ENCODE results near the gene C1QTNF2. TPM values are rescaled to one million over a fixed set of nuclear protein-coding genes. Genes with fewer than 3 reads are reported as not detected.

The C1QTNF2 gene
- total and polyA plus RNA-seq, 2 of the 13 experiments (the other 11 are each of a cell fraction or from before 2014, with no cell fraction given), result not detected

DNA sequence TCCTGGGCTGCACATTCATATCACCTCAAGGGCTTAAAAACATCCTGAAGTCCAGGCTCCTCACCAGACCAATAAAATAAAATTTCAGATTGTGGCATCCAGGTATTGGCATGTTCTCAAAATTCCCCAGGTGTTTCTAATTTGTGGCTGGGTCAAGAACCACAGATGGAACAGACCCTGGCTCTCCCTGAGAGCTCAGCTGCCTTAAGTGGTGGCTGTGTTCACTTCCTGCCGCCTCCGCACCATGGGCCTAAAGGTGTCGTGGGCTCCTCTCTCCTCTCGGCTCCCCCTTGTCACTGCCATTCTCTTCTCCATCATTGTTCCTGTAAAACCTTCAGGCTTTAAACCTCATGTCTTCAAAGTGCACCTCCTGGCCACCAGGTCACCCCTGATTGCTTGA is 40.2 kb downstream of the C1QTNF2 start:
- no peaks in the 10 kb centered on the region for H4K20me1 ChIP-seq (ENCODE audit: insufficient read depth, low read length)
- H3K9me3 ChIP-seq (ENCODE audit: low read length), result no peaks in the 10 kb centered on the region
- no peak for FAIRE-seq
- H3K27ac ChIP-seq (ENCODE audit: extremely low read length, insufficient read depth, low read length), result no peak overlapping the region
- no peaks in the 10 kb centered on the region for H3K79me2 ChIP-seq (ENCODE audit: insufficient read depth, low read length)
- no peak overlapping the region for H3K9ac ChIP-seq (ENCODE audit: insufficient read depth, low read depth, low read length)
- in situ Hi-C loops (cut with HindIII; ENCODE audit: extremely low pct_ligation_motif_present, low pct_unique_long_range_greater_than_20kb) (no loop called here), intact Hi-C loops (cut with micrococcal nuclease; ENCODE audit: unreplicated experiment) (no loop called here)
- no peak for DNase-seq (ENCODE audit: low spot score)
- 68% methylated on average over 4 of the region's 4 CpGs for WGBS (ENCODE audit: low lambda C conversion rate)
- H3K36me3 ChIP-seq (replicated peaks in 1 of 2; ENCODE audit: control insufficient read depth in 1 of 2, insufficient read depth in 2 of 2, low read length in 2 of 2), result no peaks in the 10 kb centered on the region
- TF ChIP-seq, protein P1, sequence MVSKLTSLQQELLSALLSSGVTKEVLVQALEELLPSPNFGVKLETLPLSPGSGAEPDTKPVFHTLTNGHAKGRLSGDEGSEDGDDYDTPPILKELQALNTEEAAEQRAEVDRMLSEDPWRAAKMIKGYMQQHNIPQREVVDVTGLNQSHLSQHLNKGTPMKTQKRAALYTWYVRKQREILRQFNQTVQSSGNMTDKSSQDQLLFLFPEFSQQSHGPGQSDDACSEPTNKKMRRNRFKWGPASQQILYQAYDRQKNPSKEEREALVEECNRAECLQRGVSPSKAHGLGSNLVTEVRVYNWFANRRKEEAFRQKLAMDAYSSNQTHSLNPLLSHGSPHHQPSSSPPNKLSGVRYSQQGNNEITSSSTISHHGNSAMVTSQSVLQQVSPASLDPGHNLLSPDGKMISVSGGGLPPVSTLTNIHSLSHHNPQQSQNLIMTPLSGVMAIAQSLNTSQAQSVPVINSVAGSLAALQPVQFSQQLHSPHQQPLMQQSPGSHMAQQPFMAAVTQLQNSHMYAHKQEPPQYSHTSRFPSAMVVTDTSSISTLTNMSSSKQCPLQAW (CRISPR knock-in tag; IDR thresholded peaks at IDR 0.05), result no peak
- TF ChIP-seq ZNF615 (CRISPR knock-in tag; IDR thresholded peaks at IDR 0.05; ENCODE audit: borderline replicate concordance), result no peak
- TF ChIP-seq, protein P2, sequence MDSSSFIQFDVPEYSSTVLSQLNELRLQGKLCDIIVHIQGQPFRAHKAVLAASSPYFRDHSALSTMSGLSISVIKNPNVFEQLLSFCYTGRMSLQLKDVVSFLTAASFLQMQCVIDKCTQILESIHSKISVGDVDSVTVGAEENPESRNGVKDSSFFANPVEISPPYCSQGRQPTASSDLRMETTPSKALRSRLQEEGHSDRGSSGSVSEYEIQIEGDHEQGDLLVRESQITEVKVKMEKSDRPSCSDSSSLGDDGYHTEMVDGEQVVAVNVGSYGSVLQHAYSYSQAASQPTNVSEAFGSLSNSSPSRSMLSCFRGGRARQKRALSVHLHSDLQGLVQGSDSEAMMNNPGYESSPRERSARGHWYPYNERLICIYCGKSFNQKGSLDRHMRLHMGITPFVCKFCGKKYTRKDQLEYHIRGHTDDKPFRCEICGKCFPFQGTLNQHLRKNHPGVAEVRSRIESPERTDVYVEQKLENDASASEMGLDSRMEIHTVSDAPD (CRISPR knock-in tag; IDR thresholded peaks at IDR 0.05), result no peak
- TF ChIP-seq, protein P3, sequence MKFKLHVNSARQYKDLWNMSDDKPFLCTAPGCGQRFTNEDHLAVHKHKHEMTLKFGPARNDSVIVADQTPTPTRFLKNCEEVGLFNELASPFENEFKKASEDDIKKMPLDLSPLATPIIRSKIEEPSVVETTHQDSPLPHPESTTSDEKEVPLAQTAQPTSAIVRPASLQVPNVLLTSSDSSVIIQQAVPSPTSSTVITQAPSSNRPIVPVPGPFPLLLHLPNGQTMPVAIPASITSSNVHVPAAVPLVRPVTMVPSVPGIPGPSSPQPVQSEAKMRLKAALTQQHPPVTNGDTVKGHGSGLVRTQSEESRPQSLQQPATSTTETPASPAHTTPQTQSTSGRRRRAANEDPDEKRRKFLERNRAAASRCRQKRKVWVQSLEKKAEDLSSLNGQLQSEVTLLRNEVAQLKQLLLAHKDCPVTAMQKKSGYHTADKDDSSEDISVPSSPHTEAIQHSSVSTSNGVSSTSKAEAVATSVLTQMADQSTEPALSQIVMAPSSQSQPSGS (CRISPR knock-in tag; IDR thresholded peaks at IDR 0.05), result no peak
- no peak for TF ChIP-seq JARID2 (CRISPR knock-in tag; IDR thresholded peaks at IDR 0.05; ENCODE audit: insufficient replicate concordance)
- TF ChIP-seq RBFOX2 (IDR thresholded peaks at IDR 0.05; ENCODE audit: low read depth, low read length), result no peak
- TF ChIP-seq ZNF292 (CRISPR knock-in tag; IDR thresholded peaks at IDR 0.05; ENCODE audit: borderline replicate concordance, low read depth), result no peak
- no peak for TF ChIP-seq NCOR1 (IDR thresholded peaks at IDR 0.05; ENCODE audit: borderline replicate concordance, low read length)
- no peak for TF ChIP-seq HIVEP1 (CRISPR knock-in tag; IDR thresholded peaks at IDR 0.05)
- TF ChIP-seq, protein P4, sequence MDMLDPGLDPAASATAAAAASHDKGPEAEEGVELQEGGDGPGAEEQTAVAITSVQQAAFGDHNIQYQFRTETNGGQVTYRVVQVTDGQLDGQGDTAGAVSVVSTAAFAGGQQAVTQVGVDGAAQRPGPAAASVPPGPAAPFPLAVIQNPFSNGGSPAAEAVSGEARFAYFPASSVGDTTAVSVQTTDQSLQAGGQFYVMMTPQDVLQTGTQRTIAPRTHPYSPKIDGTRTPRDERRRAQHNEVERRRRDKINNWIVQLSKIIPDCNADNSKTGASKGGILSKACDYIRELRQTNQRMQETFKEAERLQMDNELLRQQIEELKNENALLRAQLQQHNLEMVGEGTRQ (IDR thresholded peaks at IDR 0.05; ENCODE audit: low read depth, low read length), result no peak
- TF ChIP-seq, protein P4 (CRISPR knock-in tag; IDR thresholded peaks at IDR 0.05; ENCODE audit: borderline replicate concordance), result no peak
- TF ChIP-seq ZNF883 (CRISPR knock-in tag; IDR thresholded peaks at IDR 0.05; ENCODE audit: not compliant biosample characterization), result no peak
- peaks cover 8% of the 10 kb centered on the region; the same call in 1 of the 2 replicates for H3K4me1 ChIP-seq (ENCODE audit: insufficient read depth, low read length)
- peaks cover 0 to 3% of the 10 kb centered on the region in 2 experiments; a peak in 1 of 5 replicates for H3K27me3 ChIP-seq (ENCODE audit: control insufficient read depth in 1 of 2, insufficient read depth in 2 of 2, low read length in 2 of 2)
- CTCF ChIA-PET (ENCODE audit: low intra/inter-chr PET ratio, low total read pairs), result no interaction called here
- POLR2A ChIA-PET, result no interaction called here
- H2AFZ ChIP-seq (ENCODE audit: low read length), result no peak overlapping the region
- H3K4me2 ChIP-seq (ENCODE audit: low read depth, low read length), result no peak overlapping the region
- H3K4me3 ChIP-seq (replicated peaks in 1 of 3; ENCODE audit: insufficient read depth in 1 of 3, low read depth in 2 of 3, low read length in 3 of 3), result no peak overlapping the region
- no TSS peak for BruUV-seq (replicated peaks)
- ATAC-seq, result no peak
